NCI-H446 (cell line): ENCODE results near the gene RDH13.
"Not testable (repeated sequence)": the region's sequence is repeated elsewhere in the genome, so short reads cannot be mapped to it uniquely, and the experiment has no call there.

Experiments
- DNase-seq, 2 experiments: peaks; one replicate each; lab custom pipeline; 2025; lab: John Stamatoyannopoulos, UW

The RDH13 gene

GRCh38 chr19:55077106-55077505 is 14.2 kb upstream of the RDH13 start:
- DNase-seq: no peak

GRCh38 chr19:55076321-55076720 is 13.4 kb upstream of the RDH13 start:
- DNase-seq: no peak

- no peak for DNase-seq
These were observed 12.5 kb upstream of the RDH13 start, which contains the start of gene EPS8L1 for GRCh38 chr19:55075371-55075998. TSS of gene EPS8L1 (plus strand) at chr19:55075869. CDS start at chr19:55076445, 576 bp downstream.

- no peak for DNase-seq
These were observed 9.0 kb upstream of the RDH13 start for GRCh38 chr19:55071913-55072312.

- DNase-seq: peak in 1 of 2 experiments; percentile 24
These were observed 8.2 kb upstream of the RDH13 start for GRCh38 chr19:55071129-55071502.

- DNase-seq: no peak
These were observed 7.6 kb upstream of the RDH13 start for GRCh38 chr19:55070466-55071128.

- no peak for DNase-seq
These were observed 6.9 kb upstream of the RDH13 start for GRCh38 chr19:55069865-55070197.

- no peak for DNase-seq
These were observed 6.3 kb upstream of the RDH13 start for GRCh38 chr19:55068950-55069864.

- no peak for DNase-seq
These were observed 4.9 kb upstream of the RDH13 start for GRCh38 chr19:55067869-55068268.

GRCh38 chr19:55066107-55066709 is 3.3 kb upstream of the RDH13 start:
- DNase-seq: no peak

GRCh38 chr19:55065516-55065915 is 2.6 kb upstream of the RDH13 start:
- not testable (repeated sequence) for DNase-seq

- DNase-seq: no peak
These were observed 520 bp upstream of the RDH13 start for GRCh38 chr19:55063492-55063843.

- not testable (repeated sequence) for DNase-seq
These were observed 2.7 kb downstream of the RDH13 start for GRCh38 chr19:55060287-55060686.

- DNase-seq: no peak
These were observed 4.0 kb downstream of the RDH13 start for GRCh38 chr19:55058781-55059610.

GRCh38 chr19:55056827-55057226 is 6.1 kb downstream of the RDH13 start:
- no peak for DNase-seq

GRCh38 chr19:55053735-55054134 is 9.2 kb downstream of the RDH13 start:
- no peak for DNase-seq

- DNase-seq: no peak
These were observed 12.0 kb downstream of the RDH13 start for GRCh38 chr19:55050749-55051532.

GRCh38 chr19:55048446-55048845 is 14.5 kb downstream of the RDH13 start:
- DNase-seq: no peak

- no peak for DNase-seq
These were observed 15.0 kb downstream of the RDH13 start for GRCh38 chr19:55047951-55048350.

- DNase-seq: no peak
These were observed 15.8 kb downstream of the RDH13 start for GRCh38 chr19:55046975-55047622.
